H9 (cell line): ENCODE results near the gene RAC2. TPM values are rescaled to one million over a fixed set of nuclear protein-coding genes. Genes with fewer than 3 reads are reported as not detected.

ENCODE experiments used
- DNase-seq: peaks from one replicate; pipeline ENCODE4 v3.0.0-alpha.2; 2017
- H2AFZ ChIP-seq: one replicate; pipeline ENCODE4 v1.6.1; 2013; ENCODE audit warnings: mild to moderate bottlenecking, low read length, control low read depth, moderate library complexity
- H2AK5ac ChIP-seq: 2 replicates; pipeline ENCODE4 v1.6.1; 2013; ENCODE audit warnings: low read length, control low read depth, mixed read lengths; ENCODE audit not compliant: insufficient read length
- H2BK120ac ChIP-seq: one replicate; pipeline ENCODE4 v1.6.1; 2013; ENCODE audit warnings: low read depth, mild to moderate bottlenecking, low read length, control low read depth, inconsistent platforms; ENCODE audit not compliant: poor library complexity, severe bottlenecking
- H2BK12ac ChIP-seq: 2 replicates; pipeline ENCODE4 v1.6.1; 2013; ENCODE audit warnings: low read length, control low read depth, mixed read lengths, low read depth; ENCODE audit not compliant: insufficient read length
- H2BK15ac ChIP-seq: 2 replicates; pipeline ENCODE4 v1.6.1; 2013; ENCODE audit warnings: low read depth, low read length, control low read depth
- H2BK20ac ChIP-seq: one replicate; pipeline ENCODE4 v1.6.1; 2013; ENCODE audit warnings: low read depth, mild to moderate bottlenecking, low read length, control low read depth, inconsistent platforms; ENCODE audit not compliant: poor library complexity, severe bottlenecking
- H2BK5ac ChIP-seq: 2 replicates; pipeline ENCODE4 v1.6.1; 2013; ENCODE audit warnings: low read length, control low read depth, mixed read lengths; ENCODE audit not compliant: insufficient read length
- H3K14ac ChIP-seq: 2 replicates; pipeline ENCODE4 v1.6.1; 2013; ENCODE audit warnings: low read length, control low read depth; ENCODE audit not compliant: insufficient read depth
- H3K18ac ChIP-seq: 2 replicates; pipeline ENCODE4 v1.6.1; 2013; ENCODE audit warnings: low read depth, mild to moderate bottlenecking, mixed read lengths, low read length, control low read depth; ENCODE audit not compliant: insufficient read length
- H3K23ac ChIP-seq: 2 replicates; pipeline ENCODE4 v1.6.1; 2013; ENCODE audit warnings: low read length, control low read depth, mixed read lengths, low read depth; ENCODE audit not compliant: insufficient read length
- H3K23me2 ChIP-seq: 2 replicates; pipeline ENCODE4 v1.6.1; 2013; ENCODE audit warnings: low read depth, mild to moderate bottlenecking, mixed read lengths, low read length, control low read depth; ENCODE audit not compliant: insufficient read length, poor library complexity, severe bottlenecking
- H3K27ac ChIP-seq: 2 replicates; pipeline ENCODE4 v1.5.1; 2013; ENCODE audit warnings: low read length, control low read depth, mixed read lengths, low read depth; ENCODE audit not compliant: insufficient read length
- H3K27me3 ChIP-seq: 2 replicates; pipeline ENCODE4 v1.6.1; 2013; ENCODE audit warnings: low read length, control low read depth, inconsistent platforms; ENCODE audit not compliant: insufficient read depth
- H3K4ac ChIP-seq: 2 replicates; pipeline ENCODE4 v1.6.1; 2013; ENCODE audit warnings: low read depth, mild to moderate bottlenecking, control low read depth, inconsistent platforms, low read length, moderate library complexity
- H3K4me1 ChIP-seq: 2 replicates; pipeline ENCODE4 v1.6.1; 2013; ENCODE audit warnings: low read length, control low read depth, inconsistent platforms; ENCODE audit not compliant: insufficient read depth
- H3K4me2 ChIP-seq: 2 replicates; pipeline ENCODE4 v1.6.1; 2013; ENCODE audit warnings: low read length, control low read depth, mixed read lengths; ENCODE audit not compliant: insufficient read length, insufficient read depth
- H3K56ac ChIP-seq: 2 replicates; pipeline ENCODE4 v1.6.1; 2013; ENCODE audit warnings: low read depth, mild to moderate bottlenecking, mixed read lengths, low read length, control low read depth; ENCODE audit not compliant: insufficient read length
- H3K79me1 ChIP-seq: 2 replicates; pipeline ENCODE4 v1.6.1; 2013; ENCODE audit warnings: low read depth, mild to moderate bottlenecking, moderate library complexity, low read length, control low read depth, inconsistent platforms; ENCODE audit not compliant: insufficient read depth, poor library complexity, severe bottlenecking
- H3K79me2 ChIP-seq: 2 replicates; pipeline ENCODE4 v1.6.1; 2013; ENCODE audit warnings: low read length, control low read depth, inconsistent platforms; ENCODE audit not compliant: insufficient read depth
- H3K9ac ChIP-seq: 2 replicates; pipeline ENCODE4 v1.6.1; 2013; ENCODE audit warnings: low read length, control low read depth, mixed read lengths; ENCODE audit not compliant: insufficient read length; ENCODE audit errors: extremely low read depth
- H3K9me3 ChIP-seq: one replicate; pipeline ENCODE4 v1.6.1; 2013; ENCODE audit warnings: low read depth, low read length, inconsistent platforms; ENCODE audit not compliant: control insufficient read depth
- H3T11ph ChIP-seq: one replicate; pipeline ENCODE4 v1.6.1; 2013; ENCODE audit warnings: mild to moderate bottlenecking, low read length, control low read depth, inconsistent platforms
- H4K20me1 ChIP-seq: one replicate; pipeline ENCODE4 v1.6.1; 2013; ENCODE audit not compliant: control insufficient read depth, insufficient read length, insufficient read depth
- H4K5ac ChIP-seq: 2 replicates; pipeline ENCODE4 v1.6.1; 2013; ENCODE audit warnings: low read depth, mild to moderate bottlenecking, mixed read lengths, low read length, control low read depth; ENCODE audit not compliant: insufficient read length
- H4K8ac ChIP-seq: replicated peaks from 2 replicates; pipeline ENCODE4 v1.6.1; 2013; ENCODE audit warnings: low read length, control low read depth, mixed read lengths, low read depth; ENCODE audit not compliant: insufficient read length
- H4K91ac ChIP-seq: 2 replicates; pipeline ENCODE4 v1.6.1; 2013; ENCODE audit warnings: low read depth, mild to moderate bottlenecking, moderate library complexity, mixed read lengths, low read length, control low read depth; ENCODE audit not compliant: insufficient read length
- H3K27ac Mint-ChIP-seq, 3 experiments: 2 replicates in 2 of 3; 3 replicates in 1 of 3; pipeline ENCODE4 v1.8.0; 2020 to 2021; ENCODE audit warnings: mixed read lengths in 3 of 3, mild to moderate bottlenecking in 1 of 3, moderate library complexity in 1 of 3
- H3K27me3 Mint-ChIP-seq: 2 replicates; pipeline ENCODE4 v1.8.0; 2021; ENCODE audit warnings: low read depth, mild to moderate bottlenecking, moderate library complexity, mixed read lengths
- H3K36me3 Mint-ChIP-seq, 3 experiments: 2 replicates in 2 of 3; 3 replicates in 1 of 3; pipeline ENCODE4 v1.8.0; 2020 to 2021; ENCODE audit warnings: low read depth in 3 of 3, mixed read lengths in 3 of 3; ENCODE audit not compliant: insufficient read depth in 1 of 3
- H3K4me1 Mint-ChIP-seq, 2 experiments: 2 replicates each; pipeline ENCODE4 v1.8.0; 2020; ENCODE audit warnings: mixed read lengths in 2 of 2
- H3K4me3 Mint-ChIP-seq, 2 experiments: 2 replicates in 1 of 2; 3 replicates in 1 of 2; pipeline ENCODE4 v1.8.0; 2020 to 2021; ENCODE audit warnings: mild to moderate bottlenecking in 2 of 2, mixed read lengths in 2 of 2, moderate library complexity in 1 of 2
- H3K9me3 Mint-ChIP-seq, 2 experiments: 2 replicates in 1 of 2; 3 replicates in 1 of 2; pipeline ENCODE4 v1.8.0; 2020; ENCODE audit warnings: mild to moderate bottlenecking in 2 of 2, mixed read lengths in 2 of 2, moderate library complexity in 1 of 2
- WGBS: extraction: QIAGEN DNeasy Blood & Tissue Kit; methylation state at CpG from one replicate; pipeline ENCODE4 v1.1.7; 2013; ENCODE audit warnings: missing lambda C conversion rate, low lambda C conversion rate, mixed read lengths; ENCODE audit not compliant: insufficient read length; ENCODE audit errors: extremely low coverage; 5-methylcytosine and 5-hydroxymethylcytosine counted together
- total RNA-seq: library from RNA; stranded (reverse); gene quantifications from 2 replicates; pipeline ENCODE4 v1.2.1, GENCODE V29; 2021
- TF ChIP-seq, protein P1 (sequence below): fragments of 200-600 bp; sonication (generic); conservative IDR thresholded peaks from 3 replicates; pipeline ENCODE4 v1.8.0; 2021; ENCODE audit warnings: antibody characterized with exemption, mild to moderate bottlenecking

Gene RAC2
- total RNA-seq, 1 experiment from 2014 or later, result 2.8 TPM

DNA sequence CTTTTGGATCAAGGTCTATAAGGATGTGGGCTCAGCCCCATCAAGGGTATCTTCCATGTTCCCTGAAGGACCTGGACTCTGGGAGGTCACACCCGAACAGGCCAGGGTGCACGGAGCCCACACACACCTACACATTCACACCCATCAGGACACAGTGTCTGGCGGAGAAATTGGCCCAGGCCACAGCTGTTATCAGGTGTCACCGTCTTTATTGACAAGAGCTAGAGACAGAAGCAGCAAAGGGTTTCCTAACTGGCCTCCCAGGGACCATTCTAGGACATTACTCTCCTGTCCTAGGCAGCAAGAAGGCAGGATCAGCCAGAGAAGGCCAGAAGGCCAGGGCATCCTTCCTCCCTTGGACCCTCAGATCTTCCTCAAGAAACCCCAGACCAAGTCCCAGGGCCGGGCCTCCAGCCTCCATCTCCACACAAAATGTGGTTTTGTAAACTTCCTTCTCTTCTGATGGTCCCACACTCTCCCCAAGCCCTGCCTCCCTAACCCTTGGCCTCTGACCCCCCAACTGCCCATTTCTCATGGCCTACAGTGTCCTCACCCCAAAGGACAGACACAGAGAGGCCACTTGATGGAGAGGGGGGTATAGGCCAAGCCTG, 39.9 kb downstream of the RAC2 start:
- TF ChIP-seq, protein P1, sequence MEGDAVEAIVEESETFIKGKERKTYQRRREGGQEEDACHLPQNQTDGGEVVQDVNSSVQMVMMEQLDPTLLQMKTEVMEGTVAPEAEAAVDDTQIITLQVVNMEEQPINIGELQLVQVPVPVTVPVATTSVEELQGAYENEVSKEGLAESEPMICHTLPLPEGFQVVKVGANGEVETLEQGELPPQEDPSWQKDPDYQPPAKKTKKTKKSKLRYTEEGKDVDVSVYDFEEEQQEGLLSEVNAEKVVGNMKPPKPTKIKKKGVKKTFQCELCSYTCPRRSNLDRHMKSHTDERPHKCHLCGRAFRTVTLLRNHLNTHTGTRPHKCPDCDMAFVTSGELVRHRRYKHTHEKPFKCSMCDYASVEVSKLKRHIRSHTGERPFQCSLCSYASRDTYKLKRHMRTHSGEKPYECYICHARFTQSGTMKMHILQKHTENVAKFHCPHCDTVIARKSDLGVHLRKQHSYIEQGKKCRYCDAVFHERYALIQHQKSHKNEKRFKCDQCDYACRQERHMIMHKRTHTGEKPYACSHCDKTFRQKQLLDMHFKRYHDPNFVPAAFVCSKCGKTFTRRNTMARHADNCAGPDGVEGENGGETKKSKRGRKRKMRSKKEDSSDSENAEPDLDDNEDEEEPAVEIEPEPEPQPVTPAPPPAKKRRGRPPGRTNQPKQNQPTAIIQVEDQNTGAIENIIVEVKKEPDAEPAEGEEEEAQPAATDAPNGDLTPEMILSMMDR, result no peak
- Histone ChIP-seq H3K23ac (no peak overlapping the region), H3K79me2 (no peaks in the 10 kb centered on the region), H2BK12ac (no peak overlapping the region), H3K9ac (no peak overlapping the region), H3K27me3 (no peaks in the 10 kb centered on the region), H3K4me2 (no peak overlapping the region), H4K8ac (no peak overlapping the region), H3K23me2 (no peaks in the 10 kb centered on the region), H2BK120ac (no peak overlapping the region), H2BK5ac (no peak overlapping the region), H3K79me1 (no peaks in the 10 kb centered on the region), H2BK20ac (no peak overlapping the region), H2AFZ (no peak overlapping the region), H4K20me1 (no peaks in the 10 kb centered on the region), H3K4ac (no peak overlapping the region), H4K5ac (no peak overlapping the region), H3T11ph (no peak overlapping the region), H2BK15ac (no peak overlapping the region), H3K56ac (no peak overlapping the region), H3K14ac (no peak overlapping the region), H3K27ac (no peak overlapping the region), H3K18ac (no peak overlapping the region), H3K9me3 (no peaks in the 10 kb centered on the region), H4K91ac (no peak overlapping the region), H2AK5ac (no peak overlapping the region), H3K4me1 (no peaks in the 10 kb centered on the region)
- H3K27ac Mint-ChIP-seq, result no peak overlapping the region
- no peak for DNase-seq
- H3K4me1 Mint-ChIP-seq, result peaks cover 6 to 23% of the 10 kb centered on the region in 2 experiments
- no peaks in the 10 kb centered on the region for H3K9me3 Mint-ChIP-seq
- H3K36me3 Mint-ChIP-seq, result no peaks in the 10 kb centered on the region
- H3K27me3 Mint-ChIP-seq, result peaks cover 11% of the 10 kb centered on the region
- WGBS, result no CpG with 5 or more reads among the region's 5 CpGs
- H3K4me3 Mint-ChIP-seq, result no peak overlapping the region
